ENCODE measurements around the gene PDZRN4.
"Not testable (repeated sequence)": the region's sequence is repeated elsewhere in the genome, so short reads cannot be mapped to it uniquely, and the experiment has no call there.

The PDZRN4 gene

GRCh38 chr12:41188058-41188840 lies at the start of gene PDZRN4:
Gene PDZRN4, plus strand, starts transcription at chr12:41188320.
- peak; percentile 90 for DNase-seq

GRCh38 chr12:41140117-41140516 lies 48.0 kb upstream of the PDZRN4 start:
- DNase-seq = no peak

DNA sequence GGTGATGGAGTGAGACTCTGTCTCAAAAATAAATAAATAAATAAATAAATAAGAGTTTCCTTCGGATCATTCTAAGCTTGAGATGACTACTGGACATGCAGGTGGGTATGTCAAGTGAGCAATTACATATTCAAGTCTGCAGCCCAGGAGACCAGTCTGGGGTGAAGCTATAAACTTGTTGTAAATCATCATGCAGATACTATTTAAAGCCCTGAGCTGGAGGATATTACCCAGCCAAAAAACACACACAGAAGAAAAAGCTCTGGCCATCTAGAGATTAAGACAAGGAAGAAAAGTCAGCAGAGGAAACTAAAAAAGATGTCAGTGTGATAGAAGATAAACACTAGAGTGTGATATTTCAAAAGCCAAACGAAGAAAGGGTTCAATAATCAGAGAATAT lies 47.0 kb upstream of the PDZRN4 start:
- DNase-seq = no peak

GRCh38 chr12:41142376-41142775 lies 45.7 kb upstream of the PDZRN4 start:
- DNase-seq = no peak

DNA sequence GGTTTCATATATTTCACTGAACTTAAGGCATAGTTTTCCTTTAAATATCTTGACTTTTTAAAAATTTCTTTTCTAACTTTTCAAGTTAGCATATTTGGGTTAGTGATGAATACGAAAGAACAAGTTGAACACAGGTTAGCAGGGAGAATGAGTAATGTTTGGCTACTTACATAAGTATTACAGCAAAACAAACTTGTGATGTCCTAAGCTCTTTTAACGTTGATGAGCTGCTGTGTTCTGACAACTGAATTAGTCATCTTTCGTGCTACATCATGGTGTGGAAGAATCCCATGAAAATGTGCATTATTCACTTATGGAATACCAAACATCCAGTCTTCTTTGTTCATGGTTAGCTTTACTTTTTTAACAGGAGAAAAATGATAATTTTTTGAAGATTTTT lies 36.3 kb upstream of the PDZRN4 start:
- peak; percentile 75 for DNase-seq

GRCh38 chr12:41162461-41162860 lies 25.7 kb upstream of the PDZRN4 start:
- DNase-seq = peak; percentile 32

- DNase-seq = no peak
Observed at GRCh38 chr12:41167701-41168100, 20.4 kb upstream of the PDZRN4 start.

DNA sequence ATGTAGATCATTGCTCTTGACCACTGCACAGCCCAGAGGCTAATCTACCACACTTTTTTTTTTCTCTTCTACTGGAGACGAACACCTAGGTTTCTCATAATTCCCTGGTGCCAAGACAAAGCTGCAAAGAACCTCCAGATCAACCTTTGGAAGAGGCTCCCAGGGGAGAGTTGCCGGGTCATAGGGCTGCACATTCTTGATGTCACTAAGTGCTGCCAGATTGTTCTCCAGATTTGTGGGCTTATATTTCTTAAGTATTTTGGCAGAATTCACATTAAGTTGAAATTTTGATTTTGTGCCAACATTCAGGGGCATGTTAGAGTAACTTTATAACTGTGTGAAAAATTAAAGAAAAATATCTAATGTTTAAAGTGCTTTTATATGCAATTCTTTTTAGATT lies 13.5 kb upstream of the PDZRN4 start:
- no peak for DNase-seq

GRCh38 chr12:41179507-41179906 lies 8.6 kb upstream of the PDZRN4 start:
- DNase-seq = not testable (repeated sequence)

DNA sequence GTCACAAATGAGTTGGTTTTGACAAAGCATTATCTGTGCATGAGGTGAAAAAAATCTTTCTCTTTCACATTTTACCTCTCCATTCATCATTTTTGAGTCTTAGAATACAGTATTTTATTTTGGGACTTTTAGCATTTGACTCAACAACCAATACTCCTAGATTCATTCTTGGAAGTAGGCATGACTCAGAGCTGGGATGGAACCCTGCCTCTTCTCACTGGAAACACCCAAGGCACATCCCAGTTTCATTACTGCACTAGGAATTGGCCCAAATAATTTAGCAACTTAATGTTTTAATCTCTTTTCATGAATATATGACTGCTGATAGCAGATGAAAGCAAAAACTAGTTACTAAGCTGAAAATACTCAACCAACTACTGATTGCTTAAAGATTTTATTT lies 3.3 kb upstream of the PDZRN4 start:
- no peak for DNase-seq

DNA sequence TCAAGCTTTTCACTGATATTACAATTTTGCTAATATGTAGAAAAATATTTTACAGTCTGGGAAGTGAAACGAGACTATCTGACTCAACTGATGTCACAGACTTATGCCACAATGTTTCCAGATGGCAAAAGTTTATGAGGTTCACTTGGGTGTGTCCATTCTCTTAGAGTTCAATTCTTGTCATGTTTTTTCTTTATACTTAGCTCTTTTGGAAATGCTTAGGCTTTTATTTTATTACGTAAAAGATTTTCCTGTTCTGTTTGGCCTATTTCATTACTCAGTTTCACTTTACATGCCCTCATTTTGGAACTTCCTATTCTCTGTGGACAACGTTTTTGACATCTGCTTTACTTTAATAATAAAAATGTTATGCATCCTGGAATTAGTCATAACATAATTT lies 2.1 kb upstream of the PDZRN4 start:
- no peak for DNase-seq

DNA sequence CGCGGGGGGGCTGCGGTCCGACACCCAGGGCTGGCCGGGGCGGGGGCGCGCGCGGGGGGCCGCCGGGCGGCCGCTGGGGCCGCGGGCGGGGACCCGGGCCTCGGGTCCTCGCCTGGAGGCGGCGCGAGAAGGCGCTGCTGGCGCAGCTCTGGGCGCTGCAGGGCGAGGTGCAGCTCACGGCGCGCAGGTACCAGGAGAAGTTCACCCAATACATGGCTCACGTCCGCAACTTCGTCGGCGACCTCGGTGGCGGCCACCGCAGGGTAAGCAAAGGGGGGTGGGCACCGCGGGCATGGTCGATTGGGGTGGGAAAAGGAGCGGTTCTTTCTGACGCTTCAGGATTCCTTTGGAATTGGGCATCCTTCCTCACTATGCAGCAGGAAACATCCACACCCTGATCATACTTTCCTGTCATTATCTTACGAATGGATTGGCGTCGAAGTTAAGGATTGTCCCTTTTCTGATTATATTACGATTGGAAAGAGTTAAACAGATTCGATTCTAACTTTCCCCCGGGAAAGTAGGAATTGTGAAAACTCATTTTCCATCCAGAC lies 798 bp downstream of the PDZRN4 start:
- peak; percentile 80 for DNase-seq

GRCh38 chr12:41189395-41190251 lies 1.5 kb downstream of the PDZRN4 start:
- peak; percentile 78 for DNase-seq

GRCh38 chr12:41190338-41190737 lies 2.2 kb downstream of the PDZRN4 start:
- peak; percentile 84 for DNase-seq

DNA sequence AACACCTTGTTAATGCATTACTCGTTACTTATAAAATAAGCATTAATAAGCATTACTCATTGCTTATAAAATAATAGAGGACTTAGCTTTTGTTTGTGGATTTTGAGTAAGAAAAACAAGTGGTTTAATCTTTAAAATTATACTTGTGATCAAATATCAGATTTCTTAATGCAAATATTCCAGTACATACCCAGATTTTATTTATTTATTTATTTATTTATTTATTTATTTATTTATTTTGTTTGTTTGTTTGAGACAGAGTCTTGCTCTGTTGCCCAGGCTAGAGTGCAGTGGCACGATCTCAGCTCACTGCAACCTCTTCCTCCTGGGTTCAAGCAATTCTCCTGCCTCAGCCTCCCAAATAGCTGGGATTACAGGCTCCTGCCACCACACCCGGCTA lies 3.4 kb downstream of the PDZRN4 start:
- not testable (repeated sequence) for DNase-seq

GRCh38 chr12:41193311-41193710 lies 5.2 kb downstream of the PDZRN4 start:
- DNase-seq = no peak

DNA sequence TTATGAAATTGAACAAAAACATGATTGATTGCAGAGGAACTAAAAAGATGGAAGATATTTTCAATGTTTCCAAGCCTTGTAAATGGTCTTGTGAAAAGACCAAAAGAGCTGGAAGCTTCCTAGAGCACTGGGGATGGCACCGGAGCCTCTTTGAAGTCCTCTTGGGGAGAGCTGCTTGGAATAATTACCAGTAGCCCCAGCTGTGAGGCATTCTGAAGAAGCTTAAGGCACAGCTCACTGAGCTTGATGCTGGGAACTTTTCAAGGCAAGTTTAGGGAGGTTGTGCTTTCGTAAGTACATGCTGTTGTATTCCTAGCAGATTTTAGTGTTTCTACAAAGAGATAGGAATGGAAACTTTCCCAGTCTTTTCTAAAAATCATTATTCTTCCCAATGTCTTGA lies 13.9 kb downstream of the PDZRN4 start:
- no peak for DNase-seq

- peak; percentile 44 for DNase-seq
Observed at GRCh38 chr12:41205070-41205709, 17.1 kb downstream of the PDZRN4 start.

- no peak for DNase-seq
Observed at GRCh38 chr12:41206298-41206697, 18.2 kb downstream of the PDZRN4 start.

- no peak for DNase-seq
Observed at GRCh38 chr12:41211448-41211847, 23.3 kb downstream of the PDZRN4 start.

DNA sequence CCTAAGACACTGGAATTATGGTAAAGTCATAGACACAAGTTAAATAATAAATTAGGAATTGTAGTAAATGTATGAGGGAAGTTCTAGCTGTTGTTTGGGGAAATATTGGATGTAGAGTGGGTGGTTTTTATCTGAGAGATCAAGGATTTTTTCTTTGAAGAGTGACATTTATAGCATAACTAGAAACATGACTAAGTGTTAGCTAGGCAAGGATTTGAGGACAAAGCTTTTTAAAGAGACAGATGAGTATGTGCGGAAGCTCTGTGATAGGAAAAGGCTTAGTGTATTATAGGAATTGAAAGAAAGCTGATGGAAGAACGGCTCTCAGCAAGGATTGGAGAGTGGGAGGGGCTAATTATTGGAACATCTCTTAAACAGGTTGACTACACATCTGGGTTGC lies 24.5 kb downstream of the PDZRN4 start:
- no peak for DNase-seq

- DNase-seq = no peak
Observed at GRCh38 chr12:41213107-41213506, 25.0 kb downstream of the PDZRN4 start.

DNA sequence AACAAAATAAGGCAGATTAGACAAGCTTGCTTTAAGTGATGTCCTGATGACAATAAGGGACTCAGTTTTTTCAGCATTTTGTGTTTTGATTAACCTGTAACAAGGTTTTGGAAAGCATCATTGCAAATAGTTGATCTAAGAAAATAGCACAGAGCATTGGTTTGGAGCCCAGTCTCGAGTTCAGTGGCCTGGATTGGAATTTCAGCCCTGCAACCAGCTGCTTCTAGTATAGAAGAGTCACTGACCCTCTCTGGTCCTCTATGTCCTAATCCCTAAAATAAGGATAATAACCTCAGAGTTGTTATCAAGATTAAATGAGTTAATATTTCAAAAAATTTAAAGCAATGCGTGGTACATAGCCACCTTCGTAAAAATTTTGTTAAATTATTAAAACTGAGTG lies 25.5 kb downstream of the PDZRN4 start:
- DNase-seq = no peak

All from DMS53 (cell line).